ENCODE measurements around the gene CLDN4. TPM values are rescaled to one million over a fixed set of nuclear protein-coding genes. Genes with fewer than 3 reads are reported as not detected.

Gene CLDN4
- total and polyA plus RNA-seq, 2 donors (not counting 3 experiments of a cell fraction or from before 2014, with no cell fraction given): 0.13 to 0.15 TPM

- H2AFZ ChIP-seq (ENCODE audit: low read depth, low read length): no peak overlapping the region
These were observed 2.6 kb downstream of the CLDN4 start for GRCh38 chr7:73833251-73833919.

More at GRCh38 chr7:73833251-73833919, 2.6 kb downstream of the CLDN4 start:
- Histone ChIP-seq H3K27ac (ENCODE audit: insufficient read depth, low read depth, low read length) (no peak overlapping the region), H3K27me3 (ENCODE audit: control insufficient read depth in 2 of 2, insufficient read depth in 2 of 2, low read length in 2 of 2) (no peaks in the 10 kb centered on the region), H3K9me3 (replicated peaks; ENCODE audit: control insufficient read depth, insufficient read depth, low read length) (no peaks in the 10 kb centered on the region), H4K20me1 (replicated peaks; ENCODE audit: control insufficient read depth, extremely low read depth, insufficient read depth, low read length) (no peaks in the 10 kb centered on the region), H3K4me2 (ENCODE audit: insufficient read depth, low read length) (no peak overlapping the region), H3K79me2 (ENCODE audit: control insufficient read depth, insufficient read depth, low read length) (no peaks in the 10 kb centered on the region), H3K4me3 (replicated peaks in 1 of 3; ENCODE audit: insufficient read depth in 1 of 3, low read depth in 1 of 3, low read length in 3 of 3) (no peak overlapping the region), H3K9me1 (replicated peaks; ENCODE audit: control insufficient read depth, extremely low read depth, insufficient read depth, low read length) (no peaks in the 10 kb centered on the region), H3K9ac (replicated peaks; ENCODE audit: extremely low read depth, insufficient read depth, low read length) (no peak overlapping the region), H3K4me1 (ENCODE audit: control insufficient read depth, extremely low read depth, insufficient read depth, low read length) (no peaks in the 10 kb centered on the region), H3K36me3 (ENCODE audit: control insufficient read depth in 2 of 2, extremely low read depth in 1 of 2, insufficient read depth in 2 of 2, low read length in 2 of 2) (no peaks in the 10 kb centered on the region)
- POLR2A ChIA-PET: interaction anchor here (1.1 kb wide), 1 partner anchor 9 kb away, joined by 7 read pairs; the partner anchor contains the start of gene METTL27
- dilution Hi-C loops (cut with MboI; ENCODE audit: extremely low pct_ligation_motif_present, low sequenced_read_pairs) (no loop called here), intact Hi-C loops (cut with micrococcal nuclease) (no loop called here)
- CTCF ChIA-PET: interaction anchor here (1.5 to 3.1 kb wide), 5 partner anchors 10 to 99 kb away, joined by 3 to 15 read pairs (median 5); partner anchors contain the start of gene METTL27
- FAIRE-seq (no peak), DNase-seq (ENCODE audit: low read depth, low spot score) (no peak)
- TF ChIP-seq POLR2AphosphoS5 (IDR thresholded peaks at IDR 0.05; ENCODE audit: insufficient read depth, low read depth, low read length) (no peak), GATA2 (IDR thresholded peaks at IDR 0.05; ENCODE audit: insufficient read depth, insufficient read length, low read depth, low read length) (no peak), MYC (IDR thresholded peaks at IDR 0.05; ENCODE audit: low read depth, low read length) (no peak), FOS (IDR thresholded peaks at IDR 0.05; ENCODE audit: borderline replicate concordance, insufficient read depth, low read length) (no peak), CTCF (IDR thresholded peaks at IDR 0.05; ENCODE audit: extremely low read depth in 1 of 2, insufficient read depth in 1 of 2, low read depth in 1 of 2, low read length in 2 of 2) (no peak), POLR2A (IDR thresholded peaks at IDR 0.05; ENCODE audit: low read depth, low read length) (no peak), EZH2 (IDR thresholded peaks at IDR 0.05; ENCODE audit: borderline replicate concordance, low read depth, low read length, severe bottlenecking) (no peak), JUN (IDR thresholded peaks at IDR 0.05; ENCODE audit: borderline replicate concordance, insufficient read depth, insufficient read length, low read depth) (no peak)
- TF ChIP-seq, protein P1, sequence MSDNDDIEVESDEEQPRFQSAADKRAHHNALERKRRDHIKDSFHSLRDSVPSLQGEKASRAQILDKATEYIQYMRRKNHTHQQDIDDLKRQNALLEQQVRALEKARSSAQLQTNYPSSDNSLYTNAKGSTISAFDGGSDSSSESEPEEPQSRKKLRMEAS (IDR thresholded peaks at IDR 0.05; ENCODE audit: insufficient read depth, insufficient read length): no peak
- BruUV-seq (replicated peaks): no TSS peak
